GM18498 (cell line): ENCODE measurements around the gene IGF2R.
"Not testable (repeated sequence)": the region's sequence is repeated elsewhere in the genome, so short reads cannot be mapped to it uniquely, and the experiment has no call there.

Experiments used
- ATAC-seq: cut with Tn5 transposase; IDR thresholded peaks from one replicate; pipeline ENCODE4 v1.9.1; 2021; ENCODE audit warnings: mild to moderate bottlenecking, moderate library complexity; ENCODE audit not compliant: unreplicated experiment

Gene IGF2R

GRCh38 chr6:160112628-160113299 lies 143.9 kb downstream of the IGF2R start:
- ATAC-seq, result no peak

- ATAC-seq, result not testable (repeated sequence)
Observed at GRCh38 chr6:160114536-160114935, 145.7 kb downstream of the IGF2R start.

DNA sequence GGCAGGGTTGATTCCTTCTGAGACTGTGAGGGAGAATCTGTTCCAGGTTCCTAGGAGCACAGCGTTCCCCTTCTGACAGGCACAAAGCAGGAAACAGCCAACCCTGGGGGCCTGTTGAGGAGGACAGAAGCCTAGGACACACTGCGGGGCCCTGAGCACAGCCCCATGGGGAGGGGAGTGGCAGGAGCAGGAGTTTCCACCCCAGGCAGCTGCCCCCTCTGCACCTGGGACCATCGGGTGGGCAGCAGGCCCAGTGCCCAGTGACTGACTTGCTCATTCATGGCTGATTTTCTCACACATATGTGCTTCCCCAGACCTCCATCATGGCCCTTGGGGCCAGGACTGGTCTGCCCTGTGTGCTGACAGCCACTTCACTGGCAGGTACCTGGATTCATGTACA lies 146.5 kb downstream of the IGF2R start:
- no peak for ATAC-seq

- no peak for ATAC-seq
Observed at GRCh38 chr6:160116411-160116810, 147.5 kb downstream of the IGF2R start.

DNA sequence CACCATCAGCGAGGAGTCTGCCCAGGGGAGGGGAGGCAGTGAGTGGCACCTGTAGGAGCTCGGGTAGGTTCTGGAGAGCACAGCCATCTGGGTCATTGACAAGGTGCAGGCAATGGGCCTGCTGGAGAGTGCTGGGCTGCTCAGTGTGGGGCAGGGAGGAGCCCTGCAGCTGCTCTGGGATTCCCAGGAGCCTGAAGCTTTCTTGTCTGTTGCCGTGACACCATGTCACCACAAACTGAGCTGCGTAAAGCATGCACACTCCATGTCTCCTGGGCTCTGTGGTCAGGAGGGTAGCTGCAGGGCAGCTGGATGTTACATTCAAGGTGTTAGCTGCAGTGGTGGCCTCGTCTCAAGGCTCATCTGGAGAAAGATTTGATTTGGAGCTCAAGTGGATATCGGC lies 148.3 kb downstream of the IGF2R start:
- no peak for ATAC-seq

DNA sequence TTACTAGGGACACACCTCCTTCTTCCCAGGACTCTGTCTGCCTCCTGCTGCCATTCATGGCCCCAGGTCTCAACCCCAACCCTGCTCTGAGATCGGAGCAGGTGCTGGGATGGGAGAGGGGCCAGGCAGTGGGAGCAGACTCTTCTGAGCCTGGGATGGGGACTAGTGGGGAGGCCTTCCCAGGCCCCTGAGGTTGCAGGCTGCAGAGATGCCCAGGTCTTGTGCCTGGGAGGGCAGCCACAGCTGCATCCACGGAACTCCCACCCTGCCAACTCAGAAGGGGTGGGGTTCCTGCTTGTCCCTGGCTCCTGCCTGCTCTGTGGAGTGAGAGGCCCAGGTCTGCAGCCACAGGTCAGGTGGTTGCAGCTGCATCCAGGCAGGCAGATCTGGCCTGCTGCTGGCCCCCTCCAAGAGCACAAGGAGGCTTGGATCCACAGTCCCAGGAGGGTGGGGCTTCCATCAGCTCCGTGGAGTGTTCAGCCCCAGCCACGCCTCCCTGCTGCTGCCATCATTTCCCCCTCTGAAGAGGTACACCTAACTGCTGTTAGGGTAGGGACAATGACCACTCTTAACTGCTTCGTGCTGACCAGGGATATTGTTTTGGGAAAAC lies 149.8 kb downstream of the IGF2R start:
- ATAC-seq, result no peak

- ATAC-seq, result no peak
Observed at GRCh38 chr6:160120087-160120486, 151.2 kb downstream of the IGF2R start.

DNA sequence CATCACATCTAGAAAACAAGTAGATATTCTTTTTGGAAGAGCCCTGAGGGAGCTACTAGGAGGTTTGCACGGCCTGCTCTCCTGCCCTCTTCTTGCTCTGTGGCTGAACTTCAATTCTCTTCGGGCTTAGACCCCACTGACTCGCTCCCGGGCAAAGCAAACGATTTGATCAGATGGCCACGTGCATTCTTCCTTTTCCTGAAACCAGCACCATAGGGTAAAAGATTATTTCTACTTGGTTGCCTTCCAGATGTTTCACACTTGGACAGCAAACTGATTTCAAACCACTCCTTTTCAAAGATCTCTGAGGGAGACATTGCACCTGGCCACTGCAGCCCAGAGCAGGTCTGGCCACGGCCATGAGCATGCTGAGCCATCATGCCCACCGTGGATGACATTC lies 152.7 kb downstream of the IGF2R start, which contains the start of gene SLC22A1:
SLC22A1 (plus strand) TSS at position 258 of the 400 bp plus-strand sequence; CDS start at position 379, 121 bp downstream.
- ATAC-seq, result no peak

- ATAC-seq, result no peak
Observed at GRCh38 chr6:160121981-160122380, 153.1 kb downstream of the IGF2R start.

DNA sequence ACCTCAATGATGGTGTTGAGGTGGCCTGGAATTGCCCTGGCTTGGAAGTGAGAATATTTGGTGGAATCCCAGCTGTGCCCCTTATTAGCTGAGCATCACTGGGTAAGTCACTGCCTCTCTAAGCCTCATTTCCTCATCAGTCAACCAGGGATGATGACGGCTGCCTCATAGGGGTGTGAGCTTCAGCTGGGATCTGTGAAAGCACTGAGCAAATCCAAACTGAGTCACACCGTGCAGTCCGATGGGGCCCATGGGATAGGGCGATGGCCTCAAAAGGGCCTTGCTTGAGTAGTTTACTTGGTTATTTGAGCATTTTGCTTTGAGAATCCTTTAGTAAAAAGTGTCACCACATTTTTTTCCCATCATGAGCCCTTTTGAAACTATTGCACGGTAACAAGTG lies 153.9 kb downstream of the IGF2R start:
- ATAC-seq, result no peak

GRCh38 chr6:160124007-160124406 lies 155.1 kb downstream of the IGF2R start:
- no peak for ATAC-seq

GRCh38 chr6:160124605-160125004 lies 155.7 kb downstream of the IGF2R start:
- ATAC-seq, result no peak

GRCh38 chr6:160125105-160125504 lies 156.2 kb downstream of the IGF2R start:
- not testable (repeated sequence) for ATAC-seq

- no peak for ATAC-seq
Observed at GRCh38 chr6:160127270-160128124, 158.6 kb downstream of the IGF2R start.

DNA sequence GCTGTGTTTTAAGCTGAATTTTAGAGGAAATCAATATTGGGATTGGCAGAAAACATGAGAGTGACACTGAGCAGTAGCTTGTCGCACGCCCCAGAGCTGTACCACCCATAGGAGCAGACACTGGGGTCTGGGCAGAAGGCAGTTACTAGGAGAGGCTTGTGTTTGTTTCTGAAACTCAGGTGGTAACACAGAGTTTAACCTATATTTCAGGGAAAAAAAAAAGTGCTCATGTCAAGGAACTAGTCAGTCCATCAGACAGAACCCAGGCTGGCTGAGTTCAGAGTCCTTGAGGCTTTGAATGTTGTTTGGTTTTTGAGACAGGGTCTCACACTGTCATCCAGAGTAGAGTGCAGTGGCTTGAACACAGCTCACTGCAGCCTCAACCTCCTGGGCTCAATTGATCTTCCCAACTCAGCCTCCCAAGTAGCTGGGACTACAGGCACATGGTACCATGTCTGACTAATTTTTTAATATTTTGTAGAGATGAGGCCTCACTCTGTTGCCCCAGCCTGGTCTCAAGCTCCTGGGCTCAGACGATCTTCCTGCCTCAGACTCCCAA lies 159.3 kb downstream of the IGF2R start:
- ATAC-seq, result no peak

GRCh38 chr6:160128879-160129516 lies 160.1 kb downstream of the IGF2R start:
- ATAC-seq, result no peak

DNA sequence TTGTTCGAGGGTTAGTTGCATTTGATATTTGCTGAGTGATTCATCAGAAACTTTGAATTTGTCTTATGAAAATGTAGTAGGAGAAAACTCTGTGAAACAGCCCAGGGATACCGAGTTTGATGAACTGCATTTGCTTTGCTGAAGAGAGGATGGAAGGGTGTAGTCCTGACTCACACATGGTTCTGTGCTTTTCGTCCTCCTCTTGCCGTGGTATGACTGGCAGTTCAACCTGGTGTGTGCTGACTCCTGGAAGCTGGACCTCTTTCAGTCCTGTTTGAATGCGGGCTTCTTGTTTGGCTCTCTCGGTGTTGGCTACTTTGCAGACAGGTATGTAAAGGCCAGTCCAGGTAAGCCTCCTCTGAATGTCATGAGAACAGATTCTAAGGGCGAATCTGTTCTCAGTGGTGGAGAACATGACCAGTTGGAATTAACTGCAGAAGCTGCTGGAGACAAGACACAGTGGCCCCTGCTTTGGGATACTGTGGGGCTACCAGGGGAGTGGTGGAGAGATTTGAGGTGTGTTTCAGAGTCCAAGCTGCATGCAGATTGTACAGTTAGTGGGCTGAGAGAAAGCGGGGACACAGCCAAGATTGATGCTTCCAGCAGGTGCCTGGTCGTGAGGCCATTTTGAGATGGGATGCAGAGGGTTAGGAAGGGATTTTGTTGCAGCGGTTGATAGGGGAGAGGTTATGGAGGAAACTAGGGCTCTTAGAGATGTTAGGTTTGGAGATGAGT lies 161.2 kb downstream of the IGF2R start:
- no peak for ATAC-seq

DNA sequence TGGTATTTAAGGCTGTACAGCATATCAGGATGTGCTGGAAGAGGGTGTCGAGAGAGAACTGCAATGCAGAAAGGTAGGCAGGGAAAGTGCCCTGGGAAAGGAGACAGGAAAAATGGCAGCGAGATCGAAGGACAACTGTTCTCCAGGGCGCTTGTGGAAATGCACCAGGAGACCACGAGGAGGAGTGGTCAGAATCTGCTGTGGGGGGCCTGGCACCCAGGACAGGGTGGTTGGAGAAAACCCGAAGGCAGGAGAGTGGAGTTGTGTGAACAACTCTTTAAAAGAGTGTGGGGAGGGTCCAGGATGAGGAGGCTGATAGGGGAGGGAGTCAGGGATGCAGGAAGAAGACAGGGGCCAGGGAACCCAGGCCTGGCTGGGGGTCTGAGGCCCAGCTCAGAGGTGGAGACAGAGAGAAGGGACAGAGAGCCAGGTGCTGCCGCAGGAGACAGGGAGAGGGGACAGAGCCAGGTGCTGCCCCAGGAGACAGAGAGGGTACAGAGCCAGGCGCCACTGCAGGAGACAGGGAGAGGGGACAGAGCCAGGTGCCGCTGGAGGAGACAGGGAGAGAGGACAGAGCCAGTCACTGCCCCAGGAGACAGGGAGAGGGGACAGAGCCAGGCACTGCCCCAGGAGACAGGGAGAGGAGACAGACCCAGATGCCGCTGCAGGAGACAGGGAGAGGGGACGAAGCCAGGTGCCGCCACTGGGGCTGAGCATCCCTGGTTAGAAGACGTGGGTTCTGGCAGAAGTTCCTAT lies 162.0 kb downstream of the IGF2R start:
- ATAC-seq, result no peak

DNA sequence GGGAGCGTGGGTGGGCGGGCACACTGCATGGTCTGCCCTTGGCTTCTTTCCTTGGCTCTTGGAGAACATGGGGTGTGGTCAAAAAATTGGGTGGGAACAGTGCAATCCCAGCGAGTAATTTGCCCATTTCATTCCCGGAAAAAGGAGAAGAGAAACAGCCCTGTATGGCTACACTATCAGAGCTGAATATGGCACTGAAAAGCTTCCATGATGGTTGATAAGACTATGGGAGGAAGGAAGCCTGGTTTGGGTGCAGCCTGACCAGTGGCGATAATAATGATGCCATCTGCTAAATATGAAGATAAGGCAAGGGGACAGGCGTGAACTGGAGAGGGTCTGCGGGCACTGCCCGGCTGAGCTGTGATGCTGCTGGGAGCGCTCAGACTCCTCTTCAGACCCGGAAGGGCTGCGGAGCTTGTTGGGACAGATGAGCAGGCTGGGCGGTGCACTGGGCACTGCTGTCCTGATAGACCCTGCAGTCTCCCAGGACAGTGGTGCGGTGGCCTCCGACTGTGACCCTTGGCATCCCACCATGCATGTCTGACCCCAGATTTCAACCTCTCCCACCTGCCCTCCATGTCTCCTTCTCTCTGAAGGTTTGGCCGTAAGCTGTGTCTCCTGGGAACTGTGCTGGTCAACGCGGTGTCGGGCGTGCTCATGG lies 162.9 kb downstream of the IGF2R start:
- no peak for ATAC-seq
